Measurements from ENCODE around the gene LGALS3BP. TPM values are rescaled to one million over a fixed set of nuclear protein-coding genes. Genes with fewer than 3 reads are reported as not detected.

LGALS3BP gene
- total and polyA plus RNA-seq, 2 of the 13 experiments (the other 11 are each of a cell fraction or from before 2014, with no cell fraction given), result 137 to 332 TPM

- TF ChIP-seq SETDB1 (CRISPR knock-in tag; IDR thresholded peaks at IDR 0.05; ENCODE audit: borderline replicate concordance) (no peak), CENPT (CRISPR knock-in tag; IDR thresholded peaks at IDR 0.05; ENCODE audit: low read depth) (0 out of 2 replicates have a peak, but pooled peaks have one; percentile 42), ZSCAN30 (CRISPR knock-in tag; IDR thresholded peaks at IDR 0.05) (no peak), ZFP36L2 (CRISPR knock-in tag; IDR thresholded peaks at IDR 0.05) (no peak), ZNF142 (CRISPR knock-in tag; IDR thresholded peaks at IDR 0.05) (no peak), TERF1 (CRISPR knock-in tag; IDR thresholded peaks at IDR 0.05) (no peak), NPAS2 (CRISPR knock-in tag; IDR thresholded peaks at IDR 0.05; ENCODE audit: borderline replicate concordance) (0 out of 2 replicates have a peak, but pooled peaks have one; percentile 8), PREB (CRISPR knock-in tag; IDR thresholded peaks at IDR 0.05) (no peak), CREB1 (IDR thresholded peaks at IDR 0.05) (no peak), CREB1 (CRISPR knock-in tag; IDR thresholded peaks at IDR 0.05) (no peak), MAFG (CRISPR knock-in tag; IDR thresholded peaks at IDR 0.05) (no peak), PHF8 (CRISPR knock-in tag; IDR thresholded peaks at IDR 0.05) (no peak)
- TF ChIP-seq, protein P1, sequence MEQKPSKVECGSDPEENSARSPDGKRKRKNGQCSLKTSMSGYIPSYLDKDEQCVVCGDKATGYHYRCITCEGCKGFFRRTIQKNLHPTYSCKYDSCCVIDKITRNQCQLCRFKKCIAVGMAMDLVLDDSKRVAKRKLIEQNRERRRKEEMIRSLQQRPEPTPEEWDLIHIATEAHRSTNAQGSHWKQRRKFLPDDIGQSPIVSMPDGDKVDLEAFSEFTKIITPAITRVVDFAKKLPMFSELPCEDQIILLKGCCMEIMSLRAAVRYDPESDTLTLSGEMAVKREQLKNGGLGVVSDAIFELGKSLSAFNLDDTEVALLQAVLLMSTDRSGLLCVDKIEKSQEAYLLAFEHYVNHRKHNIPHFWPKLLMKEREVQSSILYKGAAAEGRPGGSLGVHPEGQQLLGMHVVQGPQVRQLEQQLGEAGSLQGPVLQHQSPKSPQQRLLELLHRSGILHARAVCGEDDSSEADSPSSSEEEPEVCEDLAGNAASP (CRISPR knock-in tag; IDR thresholded peaks at IDR 0.05; ENCODE audit: borderline replicate concordance), result no peak
- TF ChIP-seq, protein P2, sequence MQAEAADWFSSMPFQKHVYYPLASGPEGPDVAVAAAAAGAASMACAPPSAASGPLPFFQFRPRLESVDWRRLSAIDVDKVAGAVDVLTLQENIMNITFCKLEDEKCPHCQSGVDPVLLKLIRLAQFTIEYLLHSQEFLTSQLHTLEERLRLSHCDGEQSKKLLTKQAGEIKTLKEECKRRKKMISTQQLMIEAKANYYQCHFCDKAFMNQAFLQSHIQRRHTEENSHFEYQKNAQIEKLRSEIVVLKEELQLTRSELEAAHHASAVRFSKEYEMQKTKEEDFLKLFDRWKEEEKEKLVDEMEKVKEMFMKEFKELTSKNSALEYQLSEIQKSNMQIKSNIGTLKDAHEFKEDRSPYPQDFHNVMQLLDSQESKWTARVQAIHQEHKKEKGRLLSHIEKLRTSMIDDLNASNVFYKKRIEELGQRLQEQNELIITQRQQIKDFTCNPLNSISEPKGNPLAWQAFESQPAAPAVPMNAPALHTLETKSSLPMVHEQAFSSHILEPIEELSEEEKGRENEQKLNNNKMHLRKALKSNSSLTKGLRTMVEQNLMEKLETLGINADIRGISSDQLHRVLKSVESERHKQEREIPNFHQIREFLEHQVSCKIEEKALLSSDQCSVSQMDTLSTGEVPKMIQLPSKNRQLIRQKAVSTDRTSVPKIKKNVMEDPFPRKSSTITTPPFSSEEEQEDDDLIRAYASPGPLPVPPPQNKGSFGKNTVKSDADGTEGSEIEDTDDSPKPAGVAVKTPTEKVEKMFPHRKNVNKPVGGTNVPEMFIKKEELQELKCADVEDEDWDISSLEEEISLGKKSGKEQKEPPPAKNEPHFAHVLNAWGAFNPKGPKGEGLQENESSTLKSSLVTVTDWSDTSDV (CRISPR knock-in tag; IDR thresholded peaks at IDR 0.05), result no peak
- TF ChIP-seq, protein P3, sequence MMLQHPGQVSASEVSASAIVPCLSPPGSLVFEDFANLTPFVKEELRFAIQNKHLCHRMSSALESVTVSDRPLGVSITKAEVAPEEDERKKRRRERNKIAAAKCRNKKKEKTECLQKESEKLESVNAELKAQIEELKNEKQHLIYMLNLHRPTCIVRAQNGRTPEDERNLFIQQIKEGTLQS (CRISPR knock-in tag; IDR thresholded peaks at IDR 0.05), result no peak
Measured at GRCh38 chr17:78971756-78972506, 7.8 kb downstream of the LGALS3BP start (continued).

Measured in HepG2 (cell line).